Measurements from ENCODE around the gene INO80C.

DNA sequence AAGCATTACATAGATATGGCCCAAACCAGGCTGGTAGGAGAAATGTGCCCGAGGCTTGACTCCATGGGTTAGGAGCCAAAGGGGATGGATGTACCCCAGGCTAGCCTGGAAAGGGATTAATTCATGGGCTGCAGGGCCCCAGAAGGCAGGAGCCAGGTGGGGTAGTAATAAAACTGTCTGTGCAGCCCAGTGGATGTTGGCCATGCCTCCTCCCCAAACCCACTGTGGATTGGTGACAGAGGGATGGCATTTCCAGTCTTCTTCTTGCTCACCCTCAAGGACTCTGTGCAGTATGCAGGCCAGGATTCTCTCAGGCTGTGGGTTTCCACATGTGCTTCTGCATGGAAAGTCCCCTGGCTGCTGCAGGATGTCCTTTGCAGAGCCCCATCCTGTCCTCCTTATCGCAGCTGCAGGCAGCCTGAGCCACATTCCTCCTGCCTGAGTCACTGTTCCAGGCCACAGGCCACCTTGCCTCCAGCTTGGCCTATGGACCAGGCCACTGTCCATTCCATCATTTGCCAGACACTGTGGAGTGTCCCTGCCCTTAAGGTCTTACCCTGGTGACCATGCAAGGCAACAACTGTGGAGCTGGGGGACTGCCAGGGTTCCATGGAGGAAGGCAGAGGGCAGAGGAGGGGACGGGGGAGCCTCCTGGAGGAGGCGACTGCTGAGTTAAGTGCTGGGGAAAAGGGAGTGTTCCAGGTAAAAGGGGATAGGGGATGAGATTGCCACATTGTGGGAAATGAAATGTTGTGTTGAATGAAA, 38.9 kb downstream of the INO80C start:
- TF ChIP-seq POLR2A (IDR thresholded peaks at IDR 0.05; ENCODE audit: low read length) (no peak), GATA1 (IDR thresholded peaks at IDR 0.05; ENCODE audit: low read depth, low read length) (no peak)
